CD4-positive, alpha-beta T cell treated with Interleukin-12 subunit alpha and Interleukin-12 subunit beta, for 1 hour (primary cell): ENCODE results near the gene ATRX.
"Not testable (repeated sequence)": the region's sequence is repeated elsewhere in the genome, so short reads cannot be mapped to it uniquely, and the experiment has no call there.

Experiments
- DNase-seq: peaks from one replicate; pipeline ENCODE4 v3.0.0-alpha.2; 2020

ATRX gene

GRCh38 chrX:77621453-77621852 is 164.6 kb downstream of the ATRX start:
- not testable (repeated sequence) for DNase-seq

- no peak for DNase-seq
These were observed 168.8 kb downstream of the ATRX start for GRCh38 chrX:77617206-77617605.

GRCh38 chrX:77603635-77604336 is 182.2 kb downstream of the ATRX start:
- no peak for DNase-seq

GRCh38 chrX:77597511-77597910 is 188.5 kb downstream of the ATRX start:
- no peak for DNase-seq

- DNase-seq, result no peak
These were observed 188.9 kb downstream of the ATRX start for GRCh38 chrX:77597090-77597489.

- no peak for DNase-seq
These were observed 190.2 kb downstream of the ATRX start for GRCh38 chrX:77595848-77596247.

- no peak for DNase-seq
These were observed 213.7 kb downstream of the ATRX start for GRCh38 chrX:77572322-77572721.

GRCh38 chrX:77565278-77565677 is 220.7 kb downstream of the ATRX start:
- no peak for DNase-seq

- no peak for DNase-seq
These were observed 221.2 kb downstream of the ATRX start for GRCh38 chrX:77564823-77565222.

GRCh38 chrX:77561372-77561771 is 224.6 kb downstream of the ATRX start:
- no peak for DNase-seq

GRCh38 chrX:77556276-77556675 is 229.7 kb downstream of the ATRX start:
- no peak for DNase-seq

- DNase-seq, result no peak
These were observed 237.3 kb downstream of the ATRX start for GRCh38 chrX:77548751-77549150.

- DNase-seq, result not testable (repeated sequence)
These were observed 246.2 kb downstream of the ATRX start for GRCh38 chrX:77539778-77540177.

GRCh38 chrX:77531261-77531660 is 254.8 kb downstream of the ATRX start:
- DNase-seq, result not testable (repeated sequence)

GRCh38 chrX:77528034-77528433 is 258.0 kb downstream of the ATRX start:
- no peak for DNase-seq

- DNase-seq, result no peak
These were observed 258.6 kb downstream of the ATRX start for GRCh38 chrX:77527233-77528001.

GRCh38 chrX:77519765-77520164 is 266.3 kb downstream of the ATRX start:
- no peak for DNase-seq

GRCh38 chrX:77514177-77514576 is 271.8 kb downstream of the ATRX start:
- DNase-seq, result no peak

GRCh38 chrX:77510007-77510406 is 276.0 kb downstream of the ATRX start:
- DNase-seq, result no peak

GRCh38 chrX:77505227-77505626 is 280.8 kb downstream of the ATRX start:
- no peak for DNase-seq

- DNase-seq, result no peak
These were observed 283.0 kb downstream of the ATRX start for GRCh38 chrX:77502951-77503525.

- not testable (repeated sequence) for DNase-seq
These were observed 285.9 kb downstream of the ATRX start for GRCh38 chrX:77500164-77500563.

GRCh38 chrX:77493677-77494553 is 292.1 kb downstream of the ATRX start:
- no peak for DNase-seq
